Lung microvascular endothelial cell (primary cell): ENCODE data around the gene MFNG. TPM values are rescaled to one million over a fixed set of nuclear protein-coding genes. Genes with fewer than 3 reads are reported as not detected.

Source experiments
- DNase-seq, 2 donors: peaks; one replicate each; pipeline versions ENCODE4 v3.0.0 to v3.0.0-alpha.2; 2010; ENCODE audit warnings: low read depth in 2 of 2
- total RNA-seq: library from RNA; depleted of rRNA; stranded (reverse); fragments of >200 nt; gene quantifications from 2 replicates; pipeline ENCODE4 v1.2.1, GENCODE V29; 2014

The MFNG gene
- total RNA-seq, 1 donor from 2014 or later = 137 TPM

- DNase-seq = no peak
Measured at GRCh38 chr22:37426706-37427134, 59.5 kb downstream of the MFNG start.

GRCh38 chr22:37425800-37426705, 60.1 kb downstream of the MFNG start:
- peak in 1 of 2 donors; percentile 40 for DNase-seq

- DNase-seq = no peak
Measured at GRCh38 chr22:37425369-37425768, 60.8 kb downstream of the MFNG start.

- no peak for DNase-seq
Measured at GRCh38 chr22:37423283-37423682, 62.9 kb downstream of the MFNG start.

GRCh38 chr22:37421468-37421877, 64.7 kb downstream of the MFNG start:
- no peak for DNase-seq

GRCh38 chr22:37420686-37421467, 65.3 kb downstream of the MFNG start:
- peak in 1 of 2 donors; percentile 24 for DNase-seq

- peak in 1 of 2 donors; percentile 24 for DNase-seq
Measured at GRCh38 chr22:37419969-37420685, 66.1 kb downstream of the MFNG start.

- no peak for DNase-seq
Measured at GRCh38 chr22:37419370-37419968, 66.7 kb downstream of the MFNG start.

Other genes starting within 250 kb of the MFNG start
- gene RAC2, start 242.1 kb downstream of the MFNG start, total RNA-seq = 3.0 and 15.3 TPM in 2 replicates
- under 0.01 TPM in 1 of 2 replicates, not detected in the other for gene CYTH4, start 203.9 kb downstream of the MFNG start, total RNA-seq
- under 0.01 TPM in 1 of 2 replicates, not detected in the other for gene ELFN2, start 58.9 kb downstream of the MFNG start, total RNA-seq
- gene CARD10, start 33.0 kb upstream of the MFNG start, total RNA-seq = 36.2 and 57.1 TPM in 2 replicates
- gene CDC42EP1, start 74.1 kb upstream of the MFNG start, total RNA-seq = 7.8 and 7.9 TPM in 2 replicates
- gene LGALS2, start 93.7 kb upstream of the MFNG start, total RNA-seq = not detected in 2 replicates
- 29.2 and 85.3 TPM in 2 replicates for gene GGA1, start 122.5 kb upstream of the MFNG start, total RNA-seq
- 0.40 and 0.87 TPM in 2 replicates for gene SH3BP1, start 153.3 kb upstream of the MFNG start, total RNA-seq
- 5.0 and 6.7 TPM in 2 replicates for gene PDXP, start 172.3 kb upstream of the MFNG start, total RNA-seq
- gene LGALS1, start 189.3 kb upstream of the MFNG start, total RNA-seq = 2,589 and 6,877 TPM in 2 replicates
- gene NOL12, start 200.0 kb upstream of the MFNG start, total RNA-seq = 13.5 and 18.1 TPM in 2 replicates
- 79.8 and 156 TPM in 2 replicates for gene TRIOBP, start 210.7 kb upstream of the MFNG start, total RNA-seq